Stimulated activated CD4-positive, alpha-beta T cell treated with anti-CD3 and anti-CD28 coated beads, TNF-alpha, amount 100 ng/mL, for 4 hours (primary cell): ENCODE data around the gene GREB1L.

Experiments used
- DNase-seq, 3 experiments: peaks; one replicate each; pipeline ENCODE4 v3.0.0-alpha.2; 2020; ENCODE audit warnings: low read depth in 3 of 3

Gene GREB1L

DNA sequence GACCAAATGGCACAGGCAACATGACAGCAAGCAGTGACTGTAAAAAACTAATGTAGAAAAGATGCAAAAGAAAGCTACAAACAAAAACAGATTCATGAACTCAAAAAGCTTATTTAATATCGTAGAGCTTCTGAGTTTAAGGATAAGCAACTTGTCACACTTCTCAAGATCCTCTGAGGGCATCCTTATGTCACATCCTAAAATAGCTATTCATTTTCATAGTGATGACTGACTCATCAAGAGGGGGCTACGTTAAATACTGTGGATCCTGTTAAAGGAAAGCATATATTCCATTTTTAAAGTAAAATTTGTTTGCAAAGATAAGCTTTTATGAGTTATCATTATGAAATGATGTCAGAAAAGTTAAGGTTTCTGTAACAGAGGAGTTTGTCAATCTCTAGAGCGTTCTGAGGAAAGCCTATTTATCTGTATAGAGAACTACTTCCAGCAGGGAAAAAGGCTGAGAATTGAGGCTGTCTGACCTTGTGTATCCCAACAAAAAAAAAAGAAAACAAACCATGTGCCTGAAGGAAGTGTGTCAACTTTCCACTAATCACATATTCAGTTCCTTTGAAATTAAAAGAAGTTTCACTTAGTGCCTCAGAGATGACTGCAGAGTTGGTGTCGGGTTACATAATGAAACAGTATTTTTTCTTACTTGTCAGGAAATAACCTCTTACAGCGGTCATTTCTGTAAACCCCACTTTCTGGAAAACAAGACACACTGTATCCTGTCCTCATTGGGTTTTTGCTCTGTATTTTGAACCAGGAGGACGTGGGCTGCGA, 243.0 kb downstream of the GREB1L start:
- no peak for DNase-seq

DNA sequence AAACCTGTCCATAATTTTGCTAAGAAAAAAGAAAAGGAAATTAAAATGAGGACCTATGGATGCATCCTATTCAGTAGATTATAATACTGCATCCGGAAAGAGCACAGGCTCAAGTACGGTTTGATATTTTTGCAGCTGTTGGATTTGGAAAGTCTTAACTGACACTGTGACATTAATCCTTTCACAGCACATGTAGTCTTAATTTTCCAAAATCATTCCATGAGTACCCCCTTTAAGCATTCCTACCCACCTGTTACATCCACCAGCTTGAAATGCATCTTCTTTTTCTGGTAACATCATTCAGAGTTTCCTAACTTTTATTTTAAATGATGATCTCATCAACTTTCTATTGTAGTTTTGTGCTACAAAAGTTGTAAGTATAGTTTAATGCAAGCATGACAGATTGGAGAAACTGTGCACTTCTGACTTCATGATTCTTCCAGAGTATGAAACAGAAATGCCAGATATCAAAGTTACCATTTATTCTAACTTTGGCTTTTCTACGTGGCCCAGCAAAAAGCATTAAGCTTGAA, 244.9 kb downstream of the GREB1L start:
- DNase-seq, result no peak

DNA sequence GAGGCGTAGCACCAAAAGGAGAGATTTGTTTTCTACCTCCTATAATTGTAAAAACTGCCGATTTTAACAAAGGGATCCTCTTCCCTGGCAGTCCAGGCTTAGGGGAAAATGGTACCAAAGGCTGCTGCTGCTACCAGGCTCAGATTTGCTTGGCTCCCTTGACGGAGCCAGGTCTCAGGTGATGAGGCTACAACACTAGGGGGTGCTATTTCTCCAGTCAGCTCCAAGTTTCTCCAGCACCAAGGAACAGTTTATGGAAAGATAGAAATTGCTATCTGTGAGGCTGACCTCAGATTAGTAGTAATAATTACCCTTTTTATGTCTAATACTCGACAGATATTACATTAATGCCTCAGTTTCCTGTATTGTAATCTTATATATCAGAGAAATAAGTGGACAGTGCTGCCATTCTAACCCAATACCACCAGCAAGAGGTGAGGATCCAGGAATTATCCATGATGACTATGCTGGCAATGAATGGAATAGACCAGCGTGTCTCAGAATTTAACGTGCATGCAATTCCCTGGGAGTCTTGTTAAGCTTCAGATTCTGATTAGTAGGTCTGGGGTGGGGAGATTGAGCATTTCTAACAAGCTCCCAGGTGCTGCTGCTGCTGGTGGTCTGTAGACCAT, 247.2 kb downstream of the GREB1L start:
- DNase-seq, result no peak

DNA sequence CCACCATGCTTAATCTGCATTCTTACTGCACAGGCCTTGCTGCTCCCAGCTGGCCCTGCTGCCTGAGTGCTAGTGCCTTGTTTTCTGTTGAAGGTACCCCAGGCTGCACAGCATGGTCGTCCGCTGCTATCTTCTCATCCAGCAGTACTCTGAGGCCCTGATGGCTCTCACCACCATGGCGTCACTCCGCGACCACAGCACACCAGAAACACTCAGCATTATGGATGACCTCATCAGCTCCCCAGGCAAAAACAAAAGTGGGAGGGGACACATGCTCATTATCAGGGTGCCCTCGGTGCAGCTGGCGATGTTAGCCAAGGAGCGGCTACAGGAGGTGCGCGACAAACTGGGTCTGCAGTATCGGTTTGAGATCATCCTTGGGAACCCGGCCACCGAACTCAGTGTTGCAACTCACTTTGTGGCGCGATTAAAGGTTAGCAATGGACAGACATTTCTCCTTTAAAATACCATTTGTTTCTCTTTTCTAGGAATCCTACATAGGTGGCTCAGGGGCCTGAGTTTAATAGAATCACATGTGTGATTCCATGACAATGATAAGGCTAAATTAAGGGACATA, 248.0 kb downstream of the GREB1L start:
- DNase-seq, result no peak

DNA sequence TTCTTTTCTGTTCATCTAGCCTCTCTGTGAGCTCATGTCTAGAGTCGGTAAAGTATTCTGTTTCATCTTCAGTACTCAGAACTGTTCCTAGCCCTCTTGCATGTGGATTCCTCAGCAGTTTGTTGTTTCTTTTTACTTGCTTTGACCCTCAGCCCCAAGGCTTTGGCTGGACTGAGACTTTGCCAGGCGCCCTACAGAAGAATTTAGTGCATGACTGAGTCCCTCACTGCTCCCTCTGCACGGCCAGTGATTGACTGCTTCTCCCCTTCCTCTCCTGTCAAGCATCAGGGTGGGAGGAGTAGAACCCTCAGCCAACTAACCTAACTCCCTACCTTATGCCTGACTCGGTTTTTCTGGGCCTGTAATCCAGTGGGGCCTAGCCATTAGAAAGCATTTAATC, 248.7 kb downstream of the GREB1L start:
- no peak for DNase-seq

- no peak for DNase-seq
Measured at GRCh38 chr18:21496277-21496835, 254.3 kb downstream of the GREB1L start.

DNA sequence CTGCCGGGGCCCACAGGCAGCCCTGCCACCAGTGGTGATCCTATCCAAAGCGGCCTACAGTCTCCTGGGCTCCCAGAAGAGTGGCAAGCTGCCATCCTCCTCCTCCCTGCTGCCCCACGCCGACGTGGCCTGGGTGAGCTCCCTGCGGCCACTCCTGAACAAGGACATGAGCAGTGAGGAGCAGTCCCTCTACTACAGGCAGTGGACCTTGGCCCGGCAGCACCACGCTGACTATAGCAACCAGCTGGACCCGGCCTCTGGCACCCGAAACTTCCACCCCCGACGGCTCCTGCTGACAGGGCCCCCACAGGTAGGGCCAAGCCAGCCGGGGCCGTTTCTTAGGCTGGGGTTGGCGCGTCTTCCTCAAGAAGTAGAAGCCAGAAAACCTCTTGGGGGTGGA, 258.0 kb downstream of the GREB1L start:
- DNase-seq, result no peak

- no peak for DNase-seq
Measured at GRCh38 chr18:21502661-21503060, 260.6 kb downstream of the GREB1L start.

- DNase-seq, result no peak
Measured at GRCh38 chr18:21507913-21508701, 266.1 kb downstream of the GREB1L start.

DNA sequence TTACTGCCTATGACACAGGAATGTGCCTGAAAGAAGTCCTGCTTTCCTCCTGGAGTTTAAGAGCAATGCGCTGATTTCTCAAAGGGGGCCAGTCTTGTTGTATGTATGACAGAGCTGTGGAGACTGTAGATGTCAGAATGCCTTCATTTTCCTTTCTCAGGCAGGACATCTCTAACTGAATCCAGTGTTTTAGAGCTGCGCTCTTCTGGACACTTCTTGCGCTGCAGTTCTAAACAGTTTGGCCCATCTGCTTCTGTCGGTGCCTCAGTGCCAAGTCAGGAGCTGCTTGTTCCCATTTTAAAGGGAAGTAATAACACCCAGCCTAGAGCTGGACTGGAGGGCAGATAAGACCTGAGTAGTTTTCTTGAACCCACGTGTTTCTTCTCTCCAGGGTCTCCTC, 267.0 kb downstream of the GREB1L start:
- no peak for DNase-seq

DNA sequence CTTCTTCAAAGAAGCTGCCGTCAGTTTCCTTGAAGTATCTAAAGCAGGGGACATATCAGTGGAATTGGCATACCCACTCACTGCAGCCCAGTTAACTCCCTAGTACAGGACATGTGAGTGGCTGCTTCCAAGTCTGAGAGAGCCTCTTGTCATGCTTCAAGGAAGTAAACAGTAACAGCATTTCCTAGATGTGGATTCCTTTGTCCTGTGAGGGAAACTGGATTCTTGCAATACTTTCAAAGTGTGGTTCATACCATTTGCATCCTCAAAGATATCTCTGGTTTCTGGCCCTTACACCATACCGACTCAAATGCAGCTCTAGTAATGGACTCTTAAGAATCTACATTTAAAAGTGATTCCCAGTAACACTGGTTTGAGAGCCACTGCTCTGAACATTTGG, 271.3 kb downstream of the GREB1L start:
- no peak for DNase-seq

- DNase-seq, result no peak
Measured at GRCh38 chr18:21513741-21514140, 271.7 kb downstream of the GREB1L start.

DNA sequence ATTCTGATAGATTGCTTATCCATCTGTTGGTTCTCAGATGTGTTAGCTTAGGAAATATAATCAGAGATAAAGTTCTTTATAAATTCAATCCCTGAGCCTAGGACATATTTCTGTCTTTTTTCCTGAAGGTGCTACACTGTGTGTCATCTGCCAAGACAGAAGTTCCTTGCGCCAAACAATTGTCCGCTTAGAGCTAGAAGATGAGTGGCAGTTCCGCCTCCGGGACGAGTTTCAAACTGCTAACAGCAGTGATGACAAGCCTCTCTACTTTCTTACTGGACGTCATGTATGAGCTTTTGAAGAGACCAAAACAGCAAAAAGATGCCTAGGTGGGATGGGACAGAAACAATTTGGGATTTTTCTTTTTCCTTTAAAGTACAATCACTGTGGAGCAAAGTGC, 280.5 kb downstream of the GREB1L start:
- no peak for DNase-seq

- no peak for DNase-seq
Measured at GRCh38 chr18:21525916-21526315, 283.9 kb downstream of the GREB1L start.

GRCh38 chr18:21526463-21526862, 284.4 kb downstream of the GREB1L start:
- no peak for DNase-seq

DNA sequence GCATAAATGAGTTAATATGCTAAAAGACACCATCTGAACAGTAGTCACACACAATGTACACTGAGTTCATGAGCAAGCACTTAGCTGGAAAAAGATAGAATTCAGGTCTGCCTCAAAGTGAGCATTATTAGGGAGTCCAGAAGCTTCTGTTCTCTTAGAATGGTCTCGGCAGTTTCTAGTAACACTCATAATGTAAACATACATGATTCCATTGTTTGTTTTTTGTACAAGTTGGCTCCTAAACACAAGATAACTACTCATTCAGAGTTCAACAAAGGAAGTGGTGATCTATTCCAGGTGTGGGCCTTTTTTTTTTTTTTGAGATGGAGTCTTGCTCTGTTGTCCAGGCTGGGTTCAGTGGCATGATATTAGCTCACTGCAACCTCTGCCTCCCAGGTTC, 292.3 kb downstream of the GREB1L start:
- DNase-seq, result no peak

GRCh38 chr18:21538230-21538629, 296.2 kb downstream of the GREB1L start:
- no peak for DNase-seq

DNA sequence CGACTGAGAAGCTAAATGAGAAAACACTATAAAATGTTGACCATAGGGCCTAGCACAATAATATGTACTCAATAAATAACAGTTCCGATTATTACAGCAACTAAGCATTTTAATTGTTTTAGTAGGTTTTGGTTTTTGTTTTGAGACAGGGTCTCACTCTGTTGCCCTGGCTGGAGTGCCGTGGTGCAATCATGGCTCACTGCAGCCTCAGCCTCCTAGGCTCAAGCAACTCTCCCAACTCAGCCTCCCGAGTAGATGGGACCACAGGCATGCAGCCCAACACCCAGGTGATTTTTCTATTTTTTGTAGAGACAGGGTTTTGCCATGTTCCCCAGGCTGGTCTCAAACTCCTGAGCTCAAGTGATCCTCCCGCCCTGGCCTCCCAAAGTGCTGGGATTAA, 304.4 kb downstream of the GREB1L start:
- no peak for DNase-seq

DNA sequence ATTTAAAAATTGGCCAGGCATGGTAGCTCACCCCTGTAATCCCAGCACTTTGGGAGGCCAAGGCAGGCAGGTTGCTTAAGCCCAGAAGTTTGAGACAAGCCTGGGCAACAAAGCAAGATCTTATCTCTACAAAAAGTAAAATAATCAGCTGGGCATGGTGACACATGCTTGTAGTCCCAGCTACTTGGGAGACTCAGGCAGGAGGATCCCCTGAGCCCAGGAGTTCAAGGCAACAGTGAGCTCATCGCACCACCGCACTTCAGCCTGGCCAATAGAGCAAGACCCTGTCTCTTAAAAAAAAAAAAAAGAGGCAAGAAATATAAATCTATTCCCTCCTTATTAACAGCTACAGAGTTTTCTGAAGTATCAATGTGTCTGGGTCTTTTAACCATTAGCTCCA, 306.6 kb downstream of the GREB1L start:
- no peak for DNase-seq

DNA sequence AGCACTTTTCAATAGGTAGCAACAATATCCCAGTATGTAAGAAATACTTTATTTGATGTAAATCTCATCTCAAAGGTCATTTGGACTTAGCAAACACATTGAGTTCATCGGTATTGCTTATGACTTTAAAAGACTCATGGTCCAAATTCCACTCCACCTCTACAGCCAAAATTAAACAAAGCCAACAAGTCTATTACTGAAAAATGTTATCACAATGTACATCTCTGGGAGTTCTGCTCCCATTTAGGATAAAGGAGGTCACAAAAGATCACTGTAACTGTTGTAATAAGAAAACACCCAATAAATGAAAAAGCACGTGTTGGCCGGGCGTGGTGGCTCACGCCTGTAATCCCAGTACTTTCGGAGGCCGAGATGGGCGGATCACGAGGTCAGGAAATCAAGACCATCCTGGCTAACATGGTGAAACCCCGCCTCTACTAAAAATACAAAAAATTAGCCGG, 308.5 kb downstream of the GREB1L start:
- no peak for DNase-seq

DNA sequence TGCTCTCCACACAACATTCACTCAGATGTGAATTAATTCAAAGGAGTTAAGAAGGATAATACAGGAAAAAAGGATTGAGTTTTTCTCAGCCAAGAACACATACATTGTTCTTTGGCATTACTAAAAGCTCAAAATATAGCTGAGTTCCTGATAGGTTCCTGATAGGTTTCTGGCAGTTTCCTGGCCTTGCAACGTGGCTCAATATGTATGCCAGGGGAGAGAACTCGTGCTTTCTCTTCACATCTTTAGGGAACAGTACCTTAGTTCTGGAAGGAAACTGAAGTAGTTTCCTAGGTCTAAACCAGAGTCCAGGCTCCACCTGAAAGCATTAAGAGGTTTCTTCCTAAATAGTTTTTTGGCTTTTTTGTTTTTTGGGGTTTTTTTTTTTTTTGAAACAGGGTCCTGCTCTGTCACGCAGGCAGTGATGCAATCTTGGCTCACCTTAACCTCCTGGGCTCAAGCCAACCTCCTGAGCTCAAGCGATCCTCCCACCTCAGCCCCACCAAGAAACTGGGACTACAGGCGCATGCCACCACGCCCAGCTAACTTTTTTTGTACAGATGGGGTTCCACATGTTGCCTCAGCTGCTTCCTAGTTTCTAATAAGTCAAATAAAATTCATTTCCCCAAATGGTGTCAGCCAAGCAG, 315.7 kb downstream of the GREB1L start:
- no peak for DNase-seq
